Testis (tissue), 2 donors: ENCODE results near the gene AUP1.

ENCODE experiments used
- POLR2A ChIP-seq: fragments of 450-650 bp; IDR thresholded peaks from one replicate; pipeline ENCODE4 v1.6.1; 2017; ENCODE audit warnings: antibody characterized with exemption, mild to moderate bottlenecking, moderate library complexity
- TF ChIP-seq, protein P1 (sequence below), 3 experiments: fragments of 450-650 bp in 2 of 3; fragments of 200-600 bp in 1 of 3; sonication (generic) in 1 of 3; IDR thresholded peaks; one replicate each; pipeline ENCODE4 v1.5.1; 2016 to 2019; ENCODE audit warnings: antibody characterized with exemption in 3 of 3, mild to moderate bottlenecking in 2 of 3, moderate library complexity in 1 of 3

GRCh38 chr2:74512744-74513604, 16.5 kb downstream of the AUP1 start:
- TF ChIP-seq, protein P1, sequence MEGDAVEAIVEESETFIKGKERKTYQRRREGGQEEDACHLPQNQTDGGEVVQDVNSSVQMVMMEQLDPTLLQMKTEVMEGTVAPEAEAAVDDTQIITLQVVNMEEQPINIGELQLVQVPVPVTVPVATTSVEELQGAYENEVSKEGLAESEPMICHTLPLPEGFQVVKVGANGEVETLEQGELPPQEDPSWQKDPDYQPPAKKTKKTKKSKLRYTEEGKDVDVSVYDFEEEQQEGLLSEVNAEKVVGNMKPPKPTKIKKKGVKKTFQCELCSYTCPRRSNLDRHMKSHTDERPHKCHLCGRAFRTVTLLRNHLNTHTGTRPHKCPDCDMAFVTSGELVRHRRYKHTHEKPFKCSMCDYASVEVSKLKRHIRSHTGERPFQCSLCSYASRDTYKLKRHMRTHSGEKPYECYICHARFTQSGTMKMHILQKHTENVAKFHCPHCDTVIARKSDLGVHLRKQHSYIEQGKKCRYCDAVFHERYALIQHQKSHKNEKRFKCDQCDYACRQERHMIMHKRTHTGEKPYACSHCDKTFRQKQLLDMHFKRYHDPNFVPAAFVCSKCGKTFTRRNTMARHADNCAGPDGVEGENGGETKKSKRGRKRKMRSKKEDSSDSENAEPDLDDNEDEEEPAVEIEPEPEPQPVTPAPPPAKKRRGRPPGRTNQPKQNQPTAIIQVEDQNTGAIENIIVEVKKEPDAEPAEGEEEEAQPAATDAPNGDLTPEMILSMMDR (IDR thresholded peaks at IDR 0.05) = no peak
- no peak for TF ChIP-seq POLR2A
